ENCODE data around the gene LAMC3.

- TF ChIP-seq CTCF (conservative IDR thresholded peaks at IDR 0.05; ENCODE audit: low read depth, low read length) (no peak), EZH2phosphoT487 (IDR thresholded peaks at IDR 0.05; ENCODE audit: borderline replicate concordance, low read length) (no peak), EZH2 (IDR thresholded peaks at IDR 0.05; ENCODE audit: low read length, unreplicated experiment) (no peak)
Observed at GRCh38 chr9:131033269-131034224, 24.6 kb downstream of the LAMC3 start.
